T-helper 2 cell treated with Interferon-gamma antibody and Interleukin-4, amounts not matched to agents 5 μg/mL and 100 μg/mL, for 36 hours (primary cell): ENCODE results near the gene CDH18.

Experiments
- DNase-seq: peaks from one replicate; pipeline ENCODE4 v3.0.0; 2021; ENCODE audit warnings: low spot score
- H3K27ac Mint-ChIP-seq: one replicate; pipeline ENCODE4 v1.8.0; 2021; ENCODE audit warnings: mild to moderate bottlenecking, mixed read lengths
- H3K27me3 Mint-ChIP-seq: one replicate; pipeline ENCODE4 v1.8.0; 2021; ENCODE audit warnings: low read depth, mixed read lengths
- H3K36me3 Mint-ChIP-seq: one replicate; pipeline ENCODE4 v1.8.0; 2021; ENCODE audit warnings: low read depth, mixed read lengths
- H3K4me1 Mint-ChIP-seq: one replicate; pipeline ENCODE4 v1.8.0; 2021; ENCODE audit warnings: low read depth, mixed read lengths
- H3K4me3 Mint-ChIP-seq: one replicate; pipeline ENCODE4 v1.8.0; 2022; ENCODE audit warnings: mild to moderate bottlenecking, moderate library complexity, mixed read lengths
- H3K9me3 Mint-ChIP-seq: one replicate; pipeline ENCODE4 v1.8.0; 2021; ENCODE audit warnings: mixed read lengths

The CDH18 gene

GRCh38 chr5:19986031-19986619 is 1.9 kb downstream of the CDH18 start:
- peaks cover 27% of the 10 kb centered on the region for H3K9me3 Mint-ChIP-seq
- H3K4me3 Mint-ChIP-seq, result no peak overlapping the region
- H3K27ac Mint-ChIP-seq, result no peak overlapping the region
- H3K36me3 Mint-ChIP-seq, result no peaks in the 10 kb centered on the region
- no peaks in the 10 kb centered on the region for H3K27me3 Mint-ChIP-seq
- no peaks in the 10 kb centered on the region for H3K4me1 Mint-ChIP-seq
- no peak for DNase-seq

DNA sequence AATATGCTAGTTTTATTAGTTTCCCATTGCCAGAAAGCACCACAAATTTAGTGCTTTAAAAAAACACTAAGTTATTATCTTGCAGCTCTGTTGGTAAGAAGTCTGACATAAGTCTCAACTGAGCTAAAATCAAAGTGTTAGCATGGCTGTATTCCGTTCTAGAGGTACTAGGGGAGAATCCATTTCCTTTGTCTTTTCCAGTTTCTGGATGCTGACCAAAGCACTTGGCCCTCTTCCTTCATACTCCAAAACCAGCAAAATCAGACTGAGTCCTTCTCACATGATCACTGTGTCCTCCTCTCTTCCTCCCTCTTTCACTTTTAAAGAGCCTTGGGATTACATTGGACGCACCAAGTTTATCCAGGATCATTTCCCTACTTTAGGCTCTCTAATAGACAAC is 9.5 kb downstream of the CDH18 start:
- Mint-ChIP-seq H3K36me3 (no peaks in the 10 kb centered on the region), H3K27me3 (no peaks in the 10 kb centered on the region)

DNA sequence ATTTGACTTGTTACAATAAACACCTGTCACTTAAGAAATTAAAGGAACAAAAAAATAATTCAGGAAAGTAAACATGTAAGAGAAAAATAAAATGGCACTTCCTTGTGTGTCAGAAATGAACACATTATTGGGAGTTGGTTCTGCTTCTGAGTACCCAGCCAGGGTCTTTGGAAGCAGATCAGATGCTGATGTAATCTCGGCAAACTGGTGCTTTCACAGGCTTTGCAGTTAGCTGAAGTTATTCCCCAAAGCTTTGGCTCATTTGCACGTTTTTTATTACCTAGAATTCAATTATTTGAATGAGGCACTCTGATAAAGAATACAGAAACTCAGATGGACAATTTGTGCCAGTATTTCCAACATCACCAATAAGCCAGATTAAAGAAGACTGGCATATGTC is 10.9 kb downstream of the CDH18 start:
- Mint-ChIP-seq H3K27ac (no peak overlapping the region), H3K4me1 (no peaks in the 10 kb centered on the region), H3K27me3 (no peaks in the 10 kb centered on the region), H3K9me3 (peaks cover 31% of the 10 kb centered on the region), H3K36me3 (no peaks in the 10 kb centered on the region), H3K4me3 (no peak overlapping the region)
- DNase-seq, result no peak

More for the DNA sequence above, 9.5 kb downstream of the CDH18 start:
- DNase-seq, result no peak
- Mint-ChIP-seq H3K9me3 (peaks cover 32% of the 10 kb centered on the region), H3K27ac (no peak overlapping the region), H3K4me3 (no peak overlapping the region), H3K4me1 (no peaks in the 10 kb centered on the region)

DNA sequence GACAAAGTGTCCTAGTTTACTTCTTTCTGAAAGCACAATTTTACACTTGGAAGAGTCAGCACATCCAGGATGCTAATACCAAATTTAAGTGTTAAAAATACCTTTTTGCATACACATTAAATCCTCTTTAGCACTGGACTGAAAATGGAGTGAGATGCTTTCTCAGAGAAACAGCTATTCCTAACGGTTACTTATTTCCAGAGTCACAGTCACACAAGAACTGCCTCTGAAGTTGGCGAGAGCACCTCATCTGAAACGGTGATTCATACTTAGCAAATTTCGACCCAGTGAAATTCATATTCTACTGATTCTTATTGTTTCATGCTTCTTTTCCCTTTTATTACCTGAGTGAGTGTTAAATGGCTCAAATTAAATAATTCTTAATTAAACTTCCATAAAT is 12.2 kb downstream of the CDH18 start:
- Mint-ChIP-seq H3K4me3 (no peak overlapping the region), H3K27ac (no peak overlapping the region), H3K36me3 (no peaks in the 10 kb centered on the region), H3K27me3 (no peaks in the 10 kb centered on the region), H3K9me3 (peaks cover 25% of the 10 kb centered on the region), H3K4me1 (no peaks in the 10 kb centered on the region)
- no peak for DNase-seq

DNA sequence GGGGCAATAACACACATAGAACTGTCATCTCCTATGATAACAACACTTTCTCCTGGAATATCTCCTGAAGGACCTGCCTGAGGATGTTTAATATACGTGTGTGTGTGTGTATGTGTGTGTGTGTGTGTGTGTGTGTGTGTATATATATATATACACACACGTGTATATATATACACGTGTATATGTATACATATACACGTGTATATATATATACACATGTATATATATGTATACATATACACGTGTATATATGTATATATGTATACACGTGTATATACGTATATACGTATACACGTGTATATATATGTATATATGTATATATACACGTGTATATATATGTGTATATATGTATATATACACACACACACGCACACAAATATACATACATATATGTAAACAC is 27.5 kb downstream of the CDH18 start:
- Mint-ChIP-seq H3K4me1 (no peaks in the 10 kb centered on the region), H3K9me3 (peaks cover 20% of the 10 kb centered on the region), H3K27me3 (no peaks in the 10 kb centered on the region), H3K4me3 (no peak overlapping the region), H3K36me3 (no peaks in the 10 kb centered on the region), H3K27ac (no peak overlapping the region)
- no peak for DNase-seq

DNA sequence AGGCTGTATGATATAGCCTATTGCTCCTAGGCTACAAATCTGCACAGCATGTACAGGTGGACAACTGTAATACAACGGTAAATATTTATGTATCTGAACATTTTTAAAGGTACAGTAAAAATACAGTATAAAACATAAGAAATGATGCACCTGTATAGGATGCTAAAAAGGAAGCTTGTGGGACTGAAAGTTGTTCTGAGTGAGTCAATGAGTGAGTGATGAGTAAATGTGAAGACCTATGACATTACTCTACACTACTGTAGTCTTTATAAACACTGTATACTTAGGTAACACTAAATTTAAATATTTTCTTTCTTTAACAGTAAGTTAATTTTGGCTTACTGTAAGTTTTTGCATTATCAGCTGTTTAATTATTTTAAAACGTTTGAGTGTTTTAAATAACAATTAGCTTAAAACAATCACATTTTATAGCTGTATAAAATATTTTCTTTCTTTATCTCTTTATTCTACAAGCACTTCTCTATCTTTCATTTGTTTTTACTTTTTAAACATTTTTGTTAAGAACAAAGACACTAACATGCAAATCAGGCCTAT is 28.1 kb downstream of the CDH18 start:
- Mint-ChIP-seq H3K36me3 (no peaks in the 10 kb centered on the region), H3K9me3 (peaks cover 20% of the 10 kb centered on the region), H3K27ac (no peak overlapping the region), H3K4me3 (no peak overlapping the region), H3K4me1 (no peaks in the 10 kb centered on the region), H3K27me3 (no peaks in the 10 kb centered on the region)
- no peak for DNase-seq

DNA sequence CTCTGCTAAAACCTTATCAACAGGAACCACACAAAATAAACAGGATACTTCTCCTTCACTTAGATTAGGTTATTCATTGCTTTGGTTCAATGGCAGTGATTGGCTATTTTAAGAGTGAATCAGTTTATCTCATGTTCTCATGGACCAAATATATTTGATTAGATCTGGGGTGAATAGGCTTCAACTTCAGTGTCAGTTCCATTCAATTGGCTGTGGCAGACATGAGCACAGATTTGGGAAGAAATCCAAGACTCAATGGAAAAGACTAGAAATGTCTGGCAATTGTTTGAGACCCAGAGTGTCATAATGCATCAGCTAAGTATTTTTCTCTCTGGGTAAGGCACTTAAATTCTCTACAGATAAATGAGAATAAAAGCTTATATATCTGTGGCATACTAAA is 37.1 kb downstream of the CDH18 start:
- no peaks in the 10 kb centered on the region for H3K4me1 Mint-ChIP-seq
- no peaks in the 10 kb centered on the region for H3K27me3 Mint-ChIP-seq
- H3K27ac Mint-ChIP-seq, result no peak overlapping the region
- DNase-seq, result no peak
- no peak overlapping the region for H3K4me3 Mint-ChIP-seq
- H3K36me3 Mint-ChIP-seq, result no peaks in the 10 kb centered on the region
- H3K9me3 Mint-ChIP-seq, result peaks cover 24% of the 10 kb centered on the region

DNA sequence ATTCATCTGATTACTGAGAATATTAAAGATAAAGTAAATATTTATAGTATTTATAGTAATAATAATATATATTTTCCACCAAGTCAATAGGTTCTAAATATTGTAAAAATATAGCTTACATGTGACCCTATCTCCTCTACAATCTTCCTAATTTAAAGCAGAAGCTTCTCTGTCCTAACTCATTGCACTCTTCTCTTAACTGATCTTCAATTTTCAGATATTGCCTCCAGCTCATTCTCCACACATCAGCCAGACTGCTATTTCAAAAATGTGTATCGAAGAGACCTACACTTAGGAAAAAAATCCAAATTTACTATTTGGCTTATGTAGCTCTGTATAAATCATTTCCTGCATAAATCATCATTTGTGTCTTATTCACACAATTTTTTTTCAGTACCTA is 47.8 kb downstream of the CDH18 start:
- Mint-ChIP-seq H3K4me3 (no peak overlapping the region), H3K27me3 (no peaks in the 10 kb centered on the region), H3K9me3 (peaks cover 31% of the 10 kb centered on the region), H3K4me1 (no peaks in the 10 kb centered on the region), H3K36me3 (no peaks in the 10 kb centered on the region), H3K27ac (no peak overlapping the region)
- DNase-seq, result no peak

DNA sequence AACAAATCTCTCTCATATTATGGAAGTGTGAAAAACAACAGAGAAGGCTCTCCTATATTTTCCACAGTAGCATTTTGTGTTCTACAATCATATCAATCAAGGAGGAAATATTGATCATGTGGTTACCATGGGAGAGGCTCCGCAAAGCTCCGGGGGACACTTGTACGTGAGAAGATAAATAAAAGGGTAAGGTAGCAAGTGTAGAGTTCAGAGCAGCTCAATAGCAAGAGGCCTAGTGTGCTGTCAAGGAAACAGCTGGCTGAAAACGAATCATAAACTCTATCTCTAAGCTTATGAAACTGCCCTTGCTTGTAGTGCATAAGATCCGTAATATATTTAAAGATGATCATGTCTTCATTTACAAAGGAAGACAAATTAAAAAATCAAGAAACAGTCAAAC is 57.5 kb downstream of the CDH18 start:
- no peaks in the 10 kb centered on the region for H3K36me3 Mint-ChIP-seq
- no peak for DNase-seq
- H3K27ac Mint-ChIP-seq, result no peak overlapping the region
- no peaks in the 10 kb centered on the region for H3K27me3 Mint-ChIP-seq
- H3K4me3 Mint-ChIP-seq, result no peak overlapping the region
- no peaks in the 10 kb centered on the region for H3K4me1 Mint-ChIP-seq
- H3K9me3 Mint-ChIP-seq, result peaks cover 33% of the 10 kb centered on the region

DNA sequence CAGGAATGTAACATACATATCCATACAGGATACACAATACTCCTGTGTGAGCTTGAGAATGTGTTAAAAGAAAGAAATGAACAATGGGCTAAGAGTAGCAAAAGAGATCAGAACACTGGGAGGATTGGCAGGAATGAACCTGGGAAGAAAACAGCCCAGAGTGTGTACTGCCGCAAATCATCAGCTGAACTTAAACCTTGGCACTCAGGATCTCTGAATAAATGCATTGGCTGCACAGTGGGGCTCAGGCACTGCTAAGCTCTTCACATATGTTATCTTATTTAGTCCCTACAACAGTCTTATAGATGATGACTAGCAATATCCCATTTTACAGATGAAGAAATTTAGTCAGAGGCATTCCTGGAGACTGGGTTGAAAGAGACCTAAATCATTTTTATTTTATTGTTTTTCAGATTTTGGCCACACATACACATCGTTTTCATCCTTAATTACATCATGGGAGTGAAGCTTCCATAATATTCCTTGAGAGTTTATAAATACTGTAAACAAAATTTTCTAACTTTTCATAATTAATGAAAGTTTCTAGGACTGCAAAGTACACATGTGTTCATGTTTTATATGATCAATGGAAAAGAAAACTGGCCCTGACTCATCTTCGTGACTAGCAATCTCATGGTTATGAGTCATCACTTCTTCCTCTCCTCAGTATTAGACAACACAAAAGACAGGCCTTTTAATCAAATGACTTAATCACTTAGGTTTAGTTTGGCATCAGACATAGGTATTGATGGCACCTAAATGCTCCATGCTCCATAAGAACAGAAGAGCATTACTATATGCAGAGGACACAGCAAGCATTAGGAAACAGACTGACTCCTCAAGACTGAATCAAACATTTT is 59.2 kb downstream of the CDH18 start:
- Mint-ChIP-seq H3K4me3 (no peak overlapping the region), H3K4me1 (no peaks in the 10 kb centered on the region), H3K27ac (no peak overlapping the region), H3K27me3 (no peaks in the 10 kb centered on the region), H3K9me3 (peaks cover 37% of the 10 kb centered on the region), H3K36me3 (no peaks in the 10 kb centered on the region)
- no peak for DNase-seq

GRCh38 chr5:19927919-19928318 is 60.1 kb downstream of the CDH18 start:
- Mint-ChIP-seq H3K27ac (no peak overlapping the region), H3K36me3 (no peaks in the 10 kb centered on the region), H3K27me3 (no peaks in the 10 kb centered on the region), H3K4me1 (no peaks in the 10 kb centered on the region), H3K4me3 (no peak overlapping the region), H3K9me3 (peaks cover 36% of the 10 kb centered on the region)
- DNase-seq, result no peak

- H3K4me3 Mint-ChIP-seq, result no peak overlapping the region
- DNase-seq, result no peak
- peaks cover 36% of the 10 kb centered on the region for H3K9me3 Mint-ChIP-seq
- no peaks in the 10 kb centered on the region for H3K36me3 Mint-ChIP-seq
- no peaks in the 10 kb centered on the region for H3K27me3 Mint-ChIP-seq
- H3K4me1 Mint-ChIP-seq, result no peaks in the 10 kb centered on the region
- H3K27ac Mint-ChIP-seq, result no peak overlapping the region
These were observed 60.8 kb downstream of the CDH18 start for GRCh38 chr5:19927170-19927569.

DNA sequence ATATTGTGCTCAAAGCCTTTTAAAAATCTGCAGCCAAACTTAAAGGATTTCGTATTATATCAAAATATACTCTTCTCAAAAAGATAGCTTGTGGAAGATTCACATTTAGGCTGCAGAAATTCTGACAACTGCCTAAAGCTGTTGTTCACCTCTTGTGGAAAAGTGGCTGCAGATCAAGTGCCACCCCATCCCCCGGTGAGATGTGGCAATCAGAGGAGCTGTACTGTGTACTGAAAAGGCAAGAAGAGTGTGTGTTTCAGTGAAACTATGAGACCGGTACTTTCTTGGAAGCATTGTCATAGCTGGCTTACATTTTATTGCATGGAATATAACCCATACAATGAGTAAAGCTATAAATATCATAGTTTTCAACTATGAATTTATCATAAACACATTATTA is 64.3 kb downstream of the CDH18 start:
- no peaks in the 10 kb centered on the region for H3K4me1 Mint-ChIP-seq
- H3K27ac Mint-ChIP-seq, result no peak overlapping the region
- H3K36me3 Mint-ChIP-seq, result no peaks in the 10 kb centered on the region
- H3K4me3 Mint-ChIP-seq, result no peak overlapping the region
- DNase-seq, result no peak
- H3K27me3 Mint-ChIP-seq, result no peaks in the 10 kb centered on the region
- peaks cover 23% of the 10 kb centered on the region for H3K9me3 Mint-ChIP-seq

DNA sequence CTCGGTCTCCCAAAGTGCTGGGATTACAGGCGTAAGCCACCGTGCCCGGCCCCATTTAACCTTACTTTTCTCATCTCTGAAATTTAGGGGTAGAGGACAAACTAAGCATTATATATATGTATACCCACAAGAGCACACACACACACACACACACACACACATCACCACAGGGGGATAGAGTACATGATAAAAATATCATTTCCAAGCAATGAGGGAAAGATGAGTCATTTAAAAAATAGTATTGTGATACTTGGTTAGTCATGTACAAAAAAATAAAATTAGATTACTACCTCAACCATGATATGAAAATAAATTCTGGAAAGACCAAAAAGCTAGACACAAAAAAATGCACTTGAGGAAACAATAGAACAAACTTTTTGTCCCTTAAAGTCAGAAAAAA is 67.2 kb downstream of the CDH18 start:
- H3K36me3 Mint-ChIP-seq, result no peaks in the 10 kb centered on the region
- H3K27me3 Mint-ChIP-seq, result no peaks in the 10 kb centered on the region
- no peak overlapping the region for H3K4me3 Mint-ChIP-seq
- no peak overlapping the region for H3K27ac Mint-ChIP-seq
- no peaks in the 10 kb centered on the region for H3K4me1 Mint-ChIP-seq
- DNase-seq, result no peak
- peaks cover 36% of the 10 kb centered on the region for H3K9me3 Mint-ChIP-seq
